LHCN-M2 (cell line): ENCODE data around the gene THAP8. TPM values are rescaled to one million over a fixed set of nuclear protein-coding genes. Genes with fewer than 3 reads are reported as not detected.

ENCODE experiments used
- DNase-seq: peaks from one replicate; pipeline ENCODE4 v3.0.0-alpha.2; 2012; ENCODE audit warnings: low read depth
- polyA plus RNA-seq: library from polyadenylated mRNA; unstranded; fragments of >200 nt; gene quantifications from one replicate; pipeline ENCODE4 v1.2.1, GENCODE V29; 2012; ENCODE audit warnings: missing spikeins
- total RNA-seq: library from RNA; depleted of rRNA; stranded (reverse); fragments of >200 nt; gene quantifications from 2 replicates; pipeline ENCODE4 v1.2.3, GENCODE V29; 2014; rRNA removed

The THAP8 gene, protein sequence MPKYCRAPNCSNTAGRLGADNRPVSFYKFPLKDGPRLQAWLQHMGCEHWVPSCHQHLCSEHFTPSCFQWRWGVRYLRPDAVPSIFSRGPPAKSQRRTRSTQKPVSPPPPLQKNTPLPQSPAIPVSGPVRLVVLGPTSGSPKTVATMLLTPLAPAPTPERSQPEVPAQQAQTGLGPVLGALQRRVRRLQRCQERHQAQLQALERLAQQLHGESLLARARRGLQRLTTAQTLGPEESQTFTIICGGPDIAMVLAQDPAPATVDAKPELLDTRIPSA
- total RNA-seq, result 10.8 and 12.5 TPM in 2 replicates
- polyA plus RNA-seq, result 13.5 TPM

DNA sequence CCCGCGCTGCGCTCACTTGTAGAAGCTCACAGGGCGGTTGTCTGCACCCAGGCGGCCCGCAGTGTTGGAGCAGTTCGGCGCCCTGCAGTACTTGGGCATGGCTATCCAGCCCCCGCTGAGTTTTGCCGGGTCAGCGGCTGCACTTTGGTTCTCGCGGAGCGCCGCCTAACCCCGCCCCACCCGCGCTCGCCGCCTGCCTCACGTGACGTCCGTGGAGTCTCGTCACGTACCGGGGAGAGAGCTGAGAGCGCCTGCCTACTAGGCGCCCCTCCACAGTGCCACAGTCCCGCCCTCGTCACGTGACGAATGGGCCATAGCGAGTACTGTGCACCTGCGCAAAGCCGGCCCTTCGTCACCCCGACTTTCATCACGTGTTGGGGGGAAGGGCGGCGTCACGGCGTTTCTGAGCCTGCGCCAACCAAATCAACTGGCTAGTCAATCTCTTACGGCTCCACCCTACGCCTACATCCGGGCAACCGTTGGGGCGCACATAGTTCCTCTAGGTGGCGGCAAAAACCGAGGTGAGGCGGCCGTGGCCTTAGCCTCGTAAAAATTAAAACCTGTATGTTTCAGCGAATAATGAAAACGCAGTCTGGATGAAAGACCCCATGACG lies at the start of gene THAP8:
Gene THAP8, minus strand, starts transcription at position 167 of the 614 bp plus-strand sequence. Its CDS starts 68 bp downstream, at position 99.
- peak; percentile 99 for DNase-seq

DNA sequence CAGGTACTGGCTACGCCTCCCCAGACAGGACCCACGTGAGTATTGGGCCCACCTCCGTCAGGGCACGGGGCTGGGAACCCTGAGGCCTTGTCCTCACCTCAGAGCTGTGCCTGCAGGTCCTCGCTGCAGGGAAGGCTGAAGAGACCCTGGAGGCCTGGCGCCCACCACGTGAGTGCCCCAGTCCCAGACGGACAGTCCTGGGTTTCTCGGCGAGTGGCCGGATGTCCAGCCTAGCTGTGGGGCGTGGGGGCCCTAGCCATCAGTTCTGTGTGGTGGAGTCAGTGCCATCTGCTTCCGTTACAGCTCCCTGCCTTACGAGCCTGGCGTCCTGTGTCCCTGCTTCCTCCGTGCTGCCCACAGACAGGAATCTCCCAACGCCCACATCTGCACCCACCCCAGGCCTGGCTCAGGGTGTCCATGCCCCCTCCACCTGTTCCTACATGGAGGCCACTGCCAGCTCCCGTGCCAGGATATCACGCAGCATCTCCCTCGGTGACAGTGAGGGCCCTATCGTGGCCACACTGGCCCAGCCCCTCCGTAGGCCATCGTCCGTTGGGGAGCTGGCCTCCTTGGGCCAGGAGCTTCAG lies 49.0 kb upstream of the THAP8 start:
- DNase-seq, result no peak

DNA sequence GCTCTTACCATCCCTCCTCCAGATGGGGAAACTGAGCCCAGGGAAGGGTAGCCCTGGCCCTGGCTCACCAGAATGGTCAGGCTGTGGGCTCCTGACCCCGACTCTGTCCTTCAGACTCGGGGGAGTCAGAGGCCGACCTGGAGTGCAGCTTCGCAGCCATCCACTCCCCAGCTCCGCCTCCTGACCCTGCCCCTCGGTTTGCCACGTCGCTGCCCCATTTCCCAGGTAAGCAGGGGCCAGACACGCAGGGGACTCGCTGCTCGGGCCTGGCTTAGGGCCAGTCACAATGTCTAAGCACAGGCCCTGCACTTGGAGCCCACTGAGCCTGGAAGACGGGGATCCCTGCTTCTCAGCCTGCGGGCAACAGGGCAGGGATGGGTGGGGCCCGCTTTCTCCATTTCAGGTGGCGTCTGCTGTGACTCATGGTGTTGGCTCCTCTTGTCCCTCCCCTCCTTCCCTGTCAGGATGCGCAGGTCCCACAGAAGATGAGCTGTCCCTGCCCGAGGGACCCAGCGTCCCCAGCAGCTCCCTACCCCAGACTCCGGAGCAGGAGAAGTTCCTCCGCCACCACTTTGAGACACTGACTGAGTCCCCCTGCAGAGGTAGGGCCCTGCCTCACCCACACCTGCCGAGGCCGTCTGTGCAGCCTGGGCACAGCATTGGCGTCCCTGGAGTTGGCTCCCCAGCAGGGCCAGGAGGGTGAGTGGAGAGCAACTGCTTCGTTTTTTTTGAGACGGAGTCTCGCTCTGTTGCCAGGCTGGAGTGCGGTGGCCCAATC lies 47.7 kb upstream of the THAP8 start:
- DNase-seq, result no peak

DNA sequence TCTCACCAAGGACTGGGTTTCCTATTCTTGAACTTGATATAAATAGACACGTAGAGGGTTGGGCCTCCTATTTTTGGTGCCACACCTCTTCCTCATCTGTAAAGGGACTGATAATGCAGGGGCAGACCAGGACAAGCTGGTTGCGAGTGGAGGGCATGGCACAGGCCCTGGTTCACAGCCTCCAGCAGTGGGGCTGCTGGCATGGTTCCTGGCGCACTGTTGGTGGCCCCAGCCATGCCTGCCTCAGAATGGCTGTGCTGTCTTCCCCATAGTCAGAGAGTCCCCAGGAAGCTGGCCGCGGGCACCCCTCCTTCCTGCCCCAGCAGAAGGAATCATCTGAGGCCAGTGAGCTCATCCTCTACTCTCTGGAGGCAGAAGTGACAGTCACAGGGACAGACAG lies 46.4 kb upstream of the THAP8 start:
- no peak for DNase-seq

DNA sequence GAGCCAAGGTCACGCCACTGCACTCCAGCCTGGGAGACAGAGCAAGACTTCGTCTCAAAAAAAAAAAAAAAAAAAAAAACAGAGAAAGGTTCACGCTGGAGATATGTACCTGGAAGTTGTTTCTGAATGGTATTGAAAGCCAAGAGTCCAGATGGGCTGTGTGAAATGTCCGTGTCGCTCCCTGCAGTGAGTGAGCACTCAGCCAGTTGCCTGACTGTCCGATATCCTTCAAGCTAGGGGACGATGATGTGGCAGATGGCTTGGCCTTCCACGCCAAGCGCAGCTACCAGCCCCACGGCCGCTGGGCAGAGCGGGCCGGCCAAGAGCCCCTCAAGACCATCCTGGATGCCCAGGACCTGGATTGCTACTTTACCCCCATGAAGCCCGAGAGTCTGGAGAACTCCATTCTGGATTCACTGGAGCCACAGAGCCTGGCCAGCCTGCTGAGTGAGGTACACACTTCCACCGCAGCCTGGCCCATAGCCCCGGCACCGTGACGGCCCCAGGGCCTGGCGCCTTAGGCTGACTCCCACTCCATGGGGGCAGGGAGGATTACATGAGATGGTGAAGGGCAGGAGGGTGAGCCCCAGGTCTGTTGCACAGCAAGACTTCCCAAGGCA lies 45.2 kb upstream of the THAP8 start:
- DNase-seq, result no peak

DNA sequence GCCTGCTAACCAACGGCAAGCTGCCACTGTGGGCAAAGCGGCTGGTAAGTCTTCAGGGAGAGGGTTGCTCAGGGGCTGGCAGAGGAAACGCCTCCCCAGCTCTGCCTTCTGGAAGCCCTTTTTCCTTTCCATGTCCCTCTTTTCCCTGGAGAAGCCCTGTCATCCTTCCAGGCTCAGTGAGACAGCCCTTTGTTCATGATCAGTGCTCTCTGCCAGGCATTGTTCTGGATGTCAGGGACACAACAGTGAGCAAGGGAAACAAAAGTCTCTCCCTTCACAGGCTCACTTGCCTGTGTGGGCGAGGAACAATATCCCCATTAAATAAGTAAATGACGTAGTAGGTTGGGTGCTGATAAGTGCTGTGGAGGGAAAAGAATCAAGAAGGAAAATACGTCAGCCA lies 43.0 kb upstream of the THAP8 start:
- DNase-seq, result no peak

DNA sequence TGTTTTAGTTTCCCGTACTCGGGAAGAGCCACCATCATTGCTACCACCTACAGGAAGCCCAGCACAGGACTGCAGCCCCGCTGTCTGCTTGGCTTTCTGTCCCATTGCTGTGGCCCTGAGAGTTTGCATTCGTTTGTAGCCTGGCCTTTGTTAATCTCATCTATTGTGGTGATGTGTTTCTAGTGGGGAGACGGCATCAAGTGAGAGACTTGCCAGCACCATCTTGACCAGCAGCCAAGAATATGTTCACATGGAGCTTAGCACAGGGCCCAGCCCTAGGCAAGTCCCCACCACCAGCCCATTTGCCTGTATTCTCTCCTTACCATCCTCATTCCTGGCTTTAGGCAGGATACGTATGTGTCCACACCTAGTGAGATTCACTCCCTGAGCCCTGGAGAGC lies 39.6 kb upstream of the THAP8 start:
- DNase-seq, result no peak

DNA sequence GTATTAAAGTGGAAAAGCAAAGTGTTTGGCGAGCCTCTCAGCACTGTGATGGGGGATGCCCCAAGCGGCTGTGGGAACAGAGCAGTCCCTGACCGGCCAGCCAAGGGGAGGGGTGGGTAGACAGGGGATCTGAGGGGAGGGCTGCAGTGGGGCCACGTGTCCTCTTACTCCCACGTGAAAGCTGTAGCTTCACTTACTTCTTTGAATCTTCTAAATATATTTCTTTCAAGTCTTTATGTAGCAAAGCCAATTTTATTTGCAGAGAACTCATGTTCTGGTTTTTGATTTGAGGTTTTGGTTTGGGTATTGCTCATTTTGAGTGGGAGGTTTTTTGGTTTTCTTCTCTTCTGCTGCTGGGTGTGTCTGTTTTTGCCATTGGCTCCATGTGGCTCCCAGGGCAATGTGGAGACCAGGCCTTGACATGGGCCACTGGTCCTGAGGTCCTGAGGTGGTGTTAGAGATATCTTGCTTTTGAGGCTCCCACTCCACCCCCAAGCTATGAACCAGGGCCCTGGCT lies 39.1 kb upstream of the THAP8 start:
- no peak for DNase-seq

DNA sequence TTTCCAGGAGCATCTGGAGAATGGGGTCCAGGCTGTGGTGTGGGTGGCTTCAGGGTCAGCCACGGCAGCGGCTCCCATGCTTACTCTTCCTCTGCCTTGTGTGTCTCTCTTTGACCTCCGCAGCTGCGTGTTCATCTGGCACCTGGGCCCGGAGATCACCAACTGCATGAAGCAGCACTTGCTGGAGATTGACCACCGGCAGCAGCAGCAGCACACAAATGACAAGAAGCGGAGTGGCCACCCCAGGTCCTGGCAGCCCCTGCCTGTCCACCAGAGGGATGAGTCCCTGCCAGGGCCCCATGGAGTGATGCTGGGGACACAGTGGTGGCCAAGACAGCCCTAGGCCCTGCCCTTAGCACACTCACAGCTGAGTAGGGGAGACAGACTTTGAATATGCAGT lies 38.5 kb upstream of the THAP8 start:
- DNase-seq, result no peak

DNA sequence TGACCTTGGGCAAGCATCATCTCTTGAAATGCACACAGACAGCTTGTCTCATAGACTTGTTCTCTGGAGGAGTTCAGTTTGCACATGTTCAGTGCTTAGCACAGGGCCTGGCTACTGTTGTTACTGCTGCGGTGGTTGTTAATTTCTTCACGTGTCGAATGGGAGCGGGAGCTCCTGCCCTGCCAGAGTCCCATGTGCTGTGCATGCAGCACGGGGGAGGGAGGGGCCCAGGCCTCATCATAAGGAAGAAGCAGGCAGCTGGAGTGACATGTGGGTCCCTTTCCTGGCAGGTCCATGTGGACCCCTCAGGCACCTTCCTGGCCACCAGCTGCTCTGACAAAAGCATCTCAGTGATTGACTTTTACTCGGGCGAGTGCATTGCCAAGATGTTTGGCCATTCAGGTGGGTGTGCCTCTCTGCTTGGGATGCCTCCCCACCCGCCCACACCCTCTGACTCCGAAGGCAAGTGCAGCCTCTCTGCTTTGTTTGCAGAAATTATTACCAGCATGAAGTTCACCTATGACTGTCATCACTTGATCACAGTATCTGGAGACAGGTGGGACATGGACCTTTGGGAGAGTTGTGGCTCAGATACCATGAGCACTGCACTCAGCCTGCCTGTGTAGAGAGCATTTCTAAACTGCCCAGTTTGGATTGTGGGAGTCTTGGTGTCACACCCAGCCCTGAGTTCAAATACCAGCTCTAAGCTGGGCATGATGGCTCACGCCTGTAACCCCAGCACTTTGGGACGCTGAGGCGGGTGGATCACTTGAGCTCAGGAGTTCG lies 37.0 kb upstream of the THAP8 start:
- DNase-seq, result no peak

DNA sequence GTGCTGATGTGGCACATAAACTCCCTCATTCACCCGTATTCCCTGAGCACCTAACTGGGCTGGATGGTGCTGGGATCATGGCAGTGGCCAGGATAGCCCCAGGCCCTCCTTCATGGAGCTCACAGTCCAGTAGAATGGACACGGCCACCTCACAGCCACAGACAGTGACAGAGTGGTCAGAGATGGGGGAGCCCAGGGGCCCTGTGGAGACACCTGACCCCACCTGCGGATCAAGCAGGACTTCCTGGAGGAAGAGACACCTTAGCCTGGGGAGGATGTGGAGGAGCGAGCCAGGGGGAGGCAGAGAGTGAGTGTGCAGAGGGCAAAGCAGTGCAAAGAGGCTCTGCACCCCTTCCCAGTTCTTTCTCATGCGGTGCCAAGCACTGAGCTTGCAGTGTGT lies 35.8 kb upstream of the THAP8 start:
- no peak for DNase-seq

DNA sequence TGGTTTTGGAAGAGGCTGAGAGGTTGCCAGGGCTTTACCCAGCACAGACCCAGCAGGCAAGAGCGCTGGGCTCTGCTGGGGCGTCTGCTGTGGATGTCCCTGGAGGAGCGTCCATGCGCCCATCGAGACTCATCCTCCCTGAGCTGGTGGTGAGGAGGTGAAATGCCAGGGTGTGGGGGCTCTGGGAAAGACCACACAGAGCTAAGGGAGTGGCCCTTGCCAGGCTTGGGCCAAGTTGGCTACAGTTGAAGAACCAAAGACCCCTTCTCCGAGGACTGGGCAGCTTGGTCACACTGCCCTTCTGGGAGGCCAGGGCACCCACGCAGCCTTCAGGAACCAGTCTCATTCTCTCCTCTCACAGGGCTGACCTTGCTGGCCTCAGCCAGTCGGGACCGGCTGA lies 32.2 kb upstream of the THAP8 start:
- no peak for DNase-seq

DNA sequence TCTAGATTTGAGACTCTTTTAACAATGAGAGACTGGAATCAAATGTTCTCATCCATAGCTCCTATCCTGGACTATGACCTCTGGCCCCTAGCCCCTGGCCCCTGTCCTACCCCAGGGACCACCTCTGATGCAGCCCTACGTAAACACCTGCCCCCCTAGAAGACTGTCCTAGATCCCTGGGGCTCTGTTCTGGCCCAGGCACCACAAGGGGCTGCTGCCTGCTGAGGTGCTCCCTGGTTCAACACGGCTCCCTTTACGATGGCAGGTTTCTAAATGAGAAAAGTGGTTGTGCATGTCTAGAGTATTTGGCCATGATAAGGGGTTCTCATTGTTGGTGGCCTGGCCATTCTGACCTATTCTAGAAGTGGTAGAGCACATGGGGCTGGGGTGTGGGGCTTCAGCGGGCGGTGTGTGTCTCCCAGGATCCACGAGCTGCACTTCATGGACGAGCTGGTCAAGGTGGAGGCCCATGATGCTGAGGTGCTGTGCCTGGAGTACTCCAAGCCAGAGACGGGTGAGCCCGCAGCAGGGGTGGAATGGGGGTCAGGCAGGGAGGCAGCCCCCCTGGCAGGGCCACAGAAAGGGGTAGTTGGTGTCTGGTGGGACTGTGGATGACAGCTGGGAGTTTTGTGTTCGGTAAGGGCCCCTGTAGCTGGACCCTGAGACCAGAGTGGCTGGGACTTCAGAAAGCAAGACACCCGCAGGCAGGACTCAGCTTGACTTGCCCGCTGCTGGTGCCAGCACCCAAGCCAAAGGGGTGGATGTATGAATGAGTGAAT lies 30.3 kb upstream of the THAP8 start:
- DNase-seq, result no peak

DNA sequence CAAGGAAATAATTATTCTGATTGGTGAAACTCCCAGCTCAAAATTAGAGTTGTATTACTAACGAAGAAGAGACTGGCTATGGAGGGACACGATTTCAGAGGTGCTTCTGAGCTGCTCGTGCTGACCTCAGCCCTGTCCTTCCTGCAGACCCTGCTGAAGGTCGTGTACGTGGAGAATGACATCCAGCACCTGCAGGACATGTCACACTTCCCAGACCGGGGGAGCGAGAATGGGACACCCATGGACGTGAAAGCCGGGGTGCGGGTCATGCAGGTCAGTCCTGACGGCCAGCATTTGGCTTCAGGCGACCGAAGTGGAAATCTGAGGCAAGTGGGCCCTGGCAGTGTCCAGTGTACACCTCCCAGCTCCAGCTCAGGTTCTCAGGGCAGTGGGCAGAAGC lies 28.8 kb upstream of the THAP8 start:
- no peak for DNase-seq

DNA sequence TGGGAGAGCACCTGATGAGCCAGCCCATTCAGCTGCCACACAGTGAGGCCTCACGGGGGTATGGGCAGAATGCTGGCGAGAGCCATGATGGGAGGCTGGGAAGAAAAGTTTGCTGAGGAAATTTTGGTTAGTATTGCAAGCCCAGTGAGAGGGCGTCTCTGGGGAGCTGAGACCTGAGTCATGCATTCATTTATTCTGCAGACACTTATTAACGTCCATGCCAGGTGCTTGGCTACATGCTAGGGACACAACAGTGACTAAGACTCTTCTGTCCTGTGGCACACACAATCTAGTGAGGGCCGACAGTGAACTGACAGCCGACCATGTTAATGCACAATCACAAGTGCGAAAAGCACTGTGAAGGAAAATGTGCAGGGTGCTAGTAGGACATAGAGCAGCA lies 27.8 kb upstream of the THAP8 start:
- peak; percentile 47 for DNase-seq

DNA sequence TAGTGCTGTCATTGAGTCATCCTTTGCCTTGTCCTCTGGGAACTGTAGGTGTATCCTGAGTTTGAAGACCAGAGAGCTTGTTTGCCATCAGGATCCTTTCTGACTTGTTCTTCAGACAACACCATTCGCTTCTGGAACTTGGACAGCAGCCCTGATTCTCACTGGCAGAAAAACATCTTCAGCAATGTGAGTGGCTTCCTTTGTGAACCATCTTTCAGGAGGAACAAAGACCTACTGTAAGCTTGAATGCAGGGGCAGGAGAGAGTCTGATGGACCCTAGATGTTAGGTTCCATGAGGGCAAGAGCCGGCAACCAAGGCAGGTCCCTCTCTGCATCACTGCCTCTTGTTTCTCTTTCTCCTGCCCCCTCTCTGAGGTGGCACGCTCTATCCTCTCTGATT lies 27.3 kb upstream of the THAP8 start:
- no peak for DNase-seq

DNA sequence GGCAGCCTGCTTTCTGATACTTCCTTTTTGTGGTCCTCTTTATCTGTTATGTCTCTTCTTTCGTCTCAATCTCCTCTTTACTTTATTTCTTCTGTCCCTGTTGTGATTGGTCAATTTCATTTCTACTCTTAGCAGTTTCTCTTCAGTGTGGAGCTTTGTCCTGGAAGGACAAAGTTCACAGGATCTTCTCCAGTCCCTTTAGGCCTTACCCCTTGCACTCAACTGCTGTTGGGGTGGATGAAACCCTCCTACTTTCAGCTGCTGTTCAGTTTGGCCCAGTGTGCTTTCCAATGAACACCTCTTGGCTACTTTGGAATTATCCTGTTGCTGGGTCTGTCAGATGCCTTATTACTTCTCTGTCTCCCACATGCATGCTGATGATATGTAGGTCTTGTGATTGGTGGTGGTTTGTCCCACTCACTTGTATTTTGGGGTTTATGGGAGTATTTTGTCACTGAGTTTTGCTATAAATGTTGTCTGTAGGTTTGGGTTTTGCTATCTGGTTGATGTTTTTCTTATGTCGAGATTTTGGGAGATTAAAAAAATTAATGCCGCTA lies 25.4 kb upstream of the THAP8 start:
- DNase-seq, result no peak

DNA sequence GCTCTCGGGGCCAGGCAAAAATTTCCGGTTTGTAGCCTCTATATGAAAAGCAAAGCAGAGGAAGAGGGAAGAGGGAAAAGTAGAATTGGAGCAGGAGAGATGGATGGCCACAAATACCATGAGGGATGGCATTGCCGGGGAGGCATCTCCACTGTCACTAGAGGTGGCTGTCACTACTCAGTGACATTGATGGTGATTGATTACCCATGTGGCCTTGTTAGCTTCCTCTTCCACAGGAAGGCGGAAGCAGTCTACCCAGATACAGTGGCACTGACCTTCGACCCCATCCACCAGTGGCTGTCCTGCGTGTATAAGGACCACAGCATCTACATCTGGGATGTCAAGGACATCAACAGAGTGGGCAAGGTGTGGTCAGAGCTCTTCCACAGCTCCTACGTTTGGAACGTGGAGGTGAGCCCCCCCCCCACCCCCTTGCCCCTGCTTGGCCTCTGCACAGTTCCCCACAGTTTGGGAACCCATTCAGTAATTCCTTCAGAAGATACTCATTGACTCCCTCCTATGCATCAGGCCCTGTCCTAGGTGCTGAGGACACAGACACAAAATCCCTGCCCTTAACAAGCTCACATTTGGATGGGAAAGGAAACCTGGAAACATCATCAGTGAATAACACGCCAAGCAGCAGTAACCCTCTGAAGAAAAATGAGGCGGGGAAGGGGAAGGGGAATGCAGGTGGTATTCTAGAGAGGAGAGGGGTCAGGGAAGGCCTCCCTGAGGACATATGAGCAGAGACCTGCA lies 19.2 kb upstream of the THAP8 start:
- DNase-seq, result no peak

DNA sequence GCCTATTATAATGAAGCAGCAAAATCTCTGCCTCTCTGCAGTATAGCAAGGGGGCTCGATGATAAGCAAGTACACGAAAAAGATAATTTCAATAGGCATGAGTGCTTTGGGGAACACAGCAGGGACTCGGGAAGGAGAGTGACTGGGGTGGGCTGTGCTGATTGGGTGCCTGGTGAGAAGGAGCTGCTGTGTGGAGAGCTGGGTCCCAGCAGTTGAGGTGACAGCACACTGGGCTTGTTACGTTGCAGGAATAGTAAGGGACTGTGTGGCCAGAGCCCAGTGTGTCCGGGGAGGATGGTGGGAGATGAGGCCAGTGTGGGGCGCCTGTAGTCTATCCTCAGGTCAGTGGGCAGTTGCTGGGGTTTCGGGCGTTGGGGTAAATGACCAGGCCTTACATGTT lies 18.0 kb upstream of the THAP8 start:
- no peak for DNase-seq
